Measurements from ENCODE around the gene EYS.

DNA sequence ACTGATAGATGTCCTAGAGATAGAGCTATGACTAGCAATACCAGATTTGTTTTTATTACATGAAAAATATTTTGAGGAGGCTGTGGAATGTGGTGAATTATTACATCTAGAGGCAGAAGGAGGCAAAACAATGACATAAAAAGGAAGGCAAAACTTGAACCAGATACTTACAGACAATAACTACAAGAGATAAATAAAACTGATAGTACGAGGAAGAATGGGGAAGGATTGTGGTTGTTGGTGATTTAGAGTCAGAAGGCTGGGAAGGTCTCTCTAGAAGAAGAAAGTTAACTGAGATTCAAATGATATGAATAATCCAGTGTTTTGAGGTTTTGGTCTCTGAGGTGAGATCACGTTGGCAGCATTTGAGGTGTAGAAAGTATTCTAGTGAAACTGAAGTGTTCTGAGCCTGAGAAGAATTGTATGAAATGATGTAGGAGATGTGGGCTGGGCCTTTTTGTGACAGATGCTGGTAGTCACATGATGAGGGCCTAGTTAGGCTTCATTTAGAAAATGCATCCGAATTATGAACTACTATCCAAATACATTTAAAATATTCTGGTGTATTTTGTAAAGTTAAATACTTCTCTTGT lies 589.1 kb downstream of the EYS start:
- TF ChIP-seq, protein P1, sequence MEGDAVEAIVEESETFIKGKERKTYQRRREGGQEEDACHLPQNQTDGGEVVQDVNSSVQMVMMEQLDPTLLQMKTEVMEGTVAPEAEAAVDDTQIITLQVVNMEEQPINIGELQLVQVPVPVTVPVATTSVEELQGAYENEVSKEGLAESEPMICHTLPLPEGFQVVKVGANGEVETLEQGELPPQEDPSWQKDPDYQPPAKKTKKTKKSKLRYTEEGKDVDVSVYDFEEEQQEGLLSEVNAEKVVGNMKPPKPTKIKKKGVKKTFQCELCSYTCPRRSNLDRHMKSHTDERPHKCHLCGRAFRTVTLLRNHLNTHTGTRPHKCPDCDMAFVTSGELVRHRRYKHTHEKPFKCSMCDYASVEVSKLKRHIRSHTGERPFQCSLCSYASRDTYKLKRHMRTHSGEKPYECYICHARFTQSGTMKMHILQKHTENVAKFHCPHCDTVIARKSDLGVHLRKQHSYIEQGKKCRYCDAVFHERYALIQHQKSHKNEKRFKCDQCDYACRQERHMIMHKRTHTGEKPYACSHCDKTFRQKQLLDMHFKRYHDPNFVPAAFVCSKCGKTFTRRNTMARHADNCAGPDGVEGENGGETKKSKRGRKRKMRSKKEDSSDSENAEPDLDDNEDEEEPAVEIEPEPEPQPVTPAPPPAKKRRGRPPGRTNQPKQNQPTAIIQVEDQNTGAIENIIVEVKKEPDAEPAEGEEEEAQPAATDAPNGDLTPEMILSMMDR (IDR thresholded peaks at IDR 0.05; ENCODE audit: low read depth, low read length, missing input control) = no peak
- no peak for TF ChIP-seq GABPA (IDR thresholded peaks at IDR 0.05 in 1 of 2, conservative IDR thresholded peaks at IDR 0.05 in 1 of 2)
- TF ChIP-seq REST (IDR thresholded peaks at IDR 0.05) = no peak
- TF ChIP-seq RXRA (IDR thresholded peaks at IDR 0.05) = no peak
